ENCODE results near the gene TMEM25.
A peak's percentile ranks its signal among the peaks of the same experiment; 100 is the strongest.

The TMEM25 gene

DNA sequence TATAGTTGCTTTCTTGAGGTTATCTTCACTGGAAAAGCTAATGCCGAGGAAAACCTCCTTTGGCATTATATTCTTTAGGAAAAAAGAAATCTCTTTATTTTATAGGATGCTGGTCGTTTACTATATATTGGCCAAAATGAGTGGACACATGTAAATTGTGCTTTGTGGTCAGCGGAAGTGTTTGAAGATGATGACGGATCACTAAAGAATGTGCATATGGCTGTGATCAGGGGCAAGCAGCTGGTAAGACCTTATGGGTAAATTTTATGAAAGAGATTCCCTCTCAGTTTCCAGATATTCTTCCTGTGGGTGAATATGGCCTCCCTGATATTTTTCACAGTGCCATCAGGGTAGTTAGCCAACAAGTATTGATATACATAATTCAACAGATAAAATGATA is 33.2 kb upstream of the TMEM25 start:
- H3K36me3 ChIP-seq (ENCODE audit: control insufficient read depth, insufficient read depth, low read length), result peaks cover 14% of the 10 kb centered on the region
- no peak overlapping the region for H3K4me3 ChIP-seq (replicated peaks; ENCODE audit: low read depth, low read length)
- no peaks in the 10 kb centered on the region for H3K27me3 ChIP-seq (replicated peaks; ENCODE audit: control insufficient read depth, insufficient read depth, low read length)
- TF ChIP-seq, protein P1, sequence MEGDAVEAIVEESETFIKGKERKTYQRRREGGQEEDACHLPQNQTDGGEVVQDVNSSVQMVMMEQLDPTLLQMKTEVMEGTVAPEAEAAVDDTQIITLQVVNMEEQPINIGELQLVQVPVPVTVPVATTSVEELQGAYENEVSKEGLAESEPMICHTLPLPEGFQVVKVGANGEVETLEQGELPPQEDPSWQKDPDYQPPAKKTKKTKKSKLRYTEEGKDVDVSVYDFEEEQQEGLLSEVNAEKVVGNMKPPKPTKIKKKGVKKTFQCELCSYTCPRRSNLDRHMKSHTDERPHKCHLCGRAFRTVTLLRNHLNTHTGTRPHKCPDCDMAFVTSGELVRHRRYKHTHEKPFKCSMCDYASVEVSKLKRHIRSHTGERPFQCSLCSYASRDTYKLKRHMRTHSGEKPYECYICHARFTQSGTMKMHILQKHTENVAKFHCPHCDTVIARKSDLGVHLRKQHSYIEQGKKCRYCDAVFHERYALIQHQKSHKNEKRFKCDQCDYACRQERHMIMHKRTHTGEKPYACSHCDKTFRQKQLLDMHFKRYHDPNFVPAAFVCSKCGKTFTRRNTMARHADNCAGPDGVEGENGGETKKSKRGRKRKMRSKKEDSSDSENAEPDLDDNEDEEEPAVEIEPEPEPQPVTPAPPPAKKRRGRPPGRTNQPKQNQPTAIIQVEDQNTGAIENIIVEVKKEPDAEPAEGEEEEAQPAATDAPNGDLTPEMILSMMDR (IDR thresholded peaks at IDR 0.05; ENCODE audit: insufficient read depth, low read length, poor library complexity, severe bottlenecking), result no peak
- DNase-seq (ENCODE audit: extremely low read depth, insufficient read length), result no peak

DNA sequence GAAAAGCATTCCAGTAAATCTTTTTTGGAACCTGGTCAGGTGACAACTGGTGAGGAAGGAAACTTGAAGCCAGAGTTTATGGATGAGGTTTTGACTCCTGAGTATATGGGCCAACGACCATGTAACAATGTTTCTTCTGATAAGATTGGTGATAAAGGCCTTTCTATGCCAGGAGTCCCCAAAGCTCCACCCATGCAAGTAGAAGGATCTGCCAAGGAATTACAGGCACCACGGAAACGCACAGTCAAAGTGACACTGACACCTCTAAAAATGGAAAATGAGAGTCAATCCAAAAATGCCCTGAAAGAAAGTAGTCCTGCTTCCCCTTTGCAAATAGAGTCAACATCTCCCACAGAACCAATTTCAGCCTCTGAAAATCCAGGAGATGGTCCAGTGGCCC is 27.8 kb upstream of the TMEM25 start:
- DNase-seq (ENCODE audit: extremely low read depth, insufficient read length), result no peak
- TF ChIP-seq, protein P1 (IDR thresholded peaks at IDR 0.05; ENCODE audit: insufficient read depth, low read length, poor library complexity, severe bottlenecking), result no peak
- H3K4me3 ChIP-seq (replicated peaks; ENCODE audit: low read depth, low read length), result no peak overlapping the region
- H3K36me3 ChIP-seq (ENCODE audit: control insufficient read depth, insufficient read depth, low read length), result peaks cover 33% of the 10 kb centered on the region
- H3K27me3 ChIP-seq (replicated peaks; ENCODE audit: control insufficient read depth, insufficient read depth, low read length), result no peaks in the 10 kb centered on the region

DNA sequence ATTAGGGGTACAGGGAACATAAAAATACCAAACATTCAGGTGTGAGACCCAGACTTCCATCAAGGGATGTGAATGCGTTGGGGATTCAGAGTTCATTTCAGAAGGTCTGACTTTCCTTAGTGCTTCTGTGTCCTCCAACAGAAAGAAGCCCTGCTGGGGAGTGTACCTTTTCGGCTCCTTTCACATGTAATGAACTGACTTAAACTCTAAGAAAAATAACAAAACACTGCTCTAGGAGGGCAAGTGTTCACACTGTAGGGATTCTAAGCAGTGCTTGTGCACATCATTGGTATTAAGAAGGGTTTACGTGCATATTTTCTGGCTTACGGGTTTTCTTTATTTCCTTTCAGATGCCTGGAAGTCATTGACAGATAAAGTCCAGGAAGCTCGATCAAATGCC is 19.4 kb upstream of the TMEM25 start:
- no peak for DNase-seq (ENCODE audit: extremely low read depth, insufficient read length)
- peaks cover 24% of the 10 kb centered on the region for H3K36me3 ChIP-seq (ENCODE audit: control insufficient read depth, insufficient read depth, low read length)
- H3K4me3 ChIP-seq (replicated peaks; ENCODE audit: low read depth, low read length), result no peak overlapping the region
- TF ChIP-seq, protein P1 (IDR thresholded peaks at IDR 0.05; ENCODE audit: insufficient read depth, low read length, poor library complexity, severe bottlenecking), result no peak
- H3K27me3 ChIP-seq (replicated peaks; ENCODE audit: control insufficient read depth, insufficient read depth, low read length), result no peaks in the 10 kb centered on the region

DNA sequence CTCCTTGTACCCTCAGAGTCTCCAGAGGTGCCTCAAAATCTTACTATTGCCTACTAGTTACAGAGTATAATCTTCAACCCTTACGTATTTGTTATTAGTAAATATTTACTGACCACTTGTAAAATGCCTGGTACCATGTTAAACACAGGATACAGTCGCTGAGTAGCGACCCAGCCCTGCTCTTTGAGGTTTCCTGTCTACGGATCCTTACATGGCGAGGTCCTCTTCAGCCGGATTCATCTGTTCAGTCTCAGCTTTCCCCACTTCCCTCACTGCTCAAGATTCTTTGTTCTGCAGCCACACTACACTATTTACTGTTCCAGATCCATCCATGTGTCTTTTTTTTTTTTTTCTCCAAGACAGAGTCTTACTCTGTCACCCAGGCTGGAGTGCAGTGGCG is 16.9 kb upstream of the TMEM25 start:
- Histone ChIP-seq H3K4me3 (replicated peaks; ENCODE audit: low read depth, low read length) (no peak overlapping the region), H3K36me3 (ENCODE audit: control insufficient read depth, insufficient read depth, low read length) (peaks cover 19% of the 10 kb centered on the region), H3K27me3 (replicated peaks; ENCODE audit: control insufficient read depth, insufficient read depth, low read length) (no peaks in the 10 kb centered on the region)
- TF ChIP-seq, protein P1 (IDR thresholded peaks at IDR 0.05; ENCODE audit: insufficient read depth, low read length, poor library complexity, severe bottlenecking), result no peak
- no peak for DNase-seq (ENCODE audit: extremely low read depth, insufficient read length)

DNA sequence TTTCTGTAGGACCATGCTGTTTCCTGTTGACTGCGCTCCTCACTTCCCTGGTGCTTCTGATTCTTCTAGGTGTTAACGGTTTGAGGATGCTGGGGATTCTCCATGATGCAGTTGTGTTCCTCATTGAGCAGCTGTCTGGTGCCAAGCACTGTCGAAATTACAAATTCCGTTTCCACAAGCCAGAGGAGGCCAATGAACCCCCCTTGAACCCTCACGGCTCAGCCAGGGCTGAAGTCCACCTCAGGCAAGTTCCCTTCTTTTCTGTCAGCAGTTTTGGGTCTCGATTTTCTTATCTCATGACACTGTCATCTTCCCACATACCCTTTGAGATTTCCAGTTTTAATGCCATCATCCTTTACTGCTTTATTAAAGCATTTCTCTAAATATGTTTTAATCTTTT is 11.4 kb upstream of the TMEM25 start:
- Histone ChIP-seq H3K36me3 (ENCODE audit: control insufficient read depth, insufficient read depth, low read length) (peaks cover 23% of the 10 kb centered on the region), H3K4me3 (replicated peaks; ENCODE audit: low read depth, low read length) (no peak overlapping the region), H3K27me3 (replicated peaks; ENCODE audit: control insufficient read depth, insufficient read depth, low read length) (no peaks in the 10 kb centered on the region)
- TF ChIP-seq, protein P1 (IDR thresholded peaks at IDR 0.05; ENCODE audit: insufficient read depth, low read length, poor library complexity, severe bottlenecking), result no peak
- no peak for DNase-seq (ENCODE audit: extremely low read depth, insufficient read length)

DNA sequence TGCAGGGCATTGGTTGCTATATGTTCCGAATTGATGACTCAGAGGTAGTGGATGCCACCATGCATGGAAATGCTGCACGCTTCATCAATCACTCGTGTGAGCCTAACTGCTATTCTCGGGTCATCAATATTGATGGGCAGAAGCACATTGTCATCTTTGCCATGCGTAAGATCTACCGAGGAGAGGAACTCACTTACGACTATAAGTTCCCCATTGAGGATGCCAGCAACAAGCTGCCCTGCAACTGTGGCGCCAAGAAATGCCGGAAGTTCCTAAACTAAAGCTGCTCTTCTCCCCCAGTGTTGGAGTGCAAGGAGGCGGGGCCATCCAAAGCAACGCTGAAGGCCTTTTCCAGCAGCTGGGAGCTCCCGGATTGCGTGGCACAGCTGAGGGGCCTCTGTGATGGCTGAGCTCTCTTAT is 9.1 kb upstream of the TMEM25 start:
- TF ChIP-seq, protein P1 (IDR thresholded peaks at IDR 0.05; ENCODE audit: insufficient read depth, low read length, poor library complexity, severe bottlenecking), result no peak
- H3K4me3 ChIP-seq (replicated peaks; ENCODE audit: low read depth, low read length), result no peak overlapping the region
- peaks cover 22% of the 10 kb centered on the region for H3K36me3 ChIP-seq (ENCODE audit: control insufficient read depth, insufficient read depth, low read length)
- H3K27me3 ChIP-seq (replicated peaks; ENCODE audit: control insufficient read depth, insufficient read depth, low read length), result no peaks in the 10 kb centered on the region
- DNase-seq (ENCODE audit: extremely low read depth, insufficient read length), result peak; percentile 33
